Measurements from ENCODE around the gene DTX3L. TPM values are rescaled to one million over a fixed set of nuclear protein-coding genes. Genes with fewer than 3 reads are reported as not detected.
A peak's percentile ranks its signal among the peaks of the same experiment; 100 is the strongest.

The DTX3L gene
- total and polyA plus RNA-seq, 2 of the 13 experiments (the other 11 are each of a cell fraction or from before 2014, with no cell fraction given): 2.5 to 10.9 TPM

DNA sequence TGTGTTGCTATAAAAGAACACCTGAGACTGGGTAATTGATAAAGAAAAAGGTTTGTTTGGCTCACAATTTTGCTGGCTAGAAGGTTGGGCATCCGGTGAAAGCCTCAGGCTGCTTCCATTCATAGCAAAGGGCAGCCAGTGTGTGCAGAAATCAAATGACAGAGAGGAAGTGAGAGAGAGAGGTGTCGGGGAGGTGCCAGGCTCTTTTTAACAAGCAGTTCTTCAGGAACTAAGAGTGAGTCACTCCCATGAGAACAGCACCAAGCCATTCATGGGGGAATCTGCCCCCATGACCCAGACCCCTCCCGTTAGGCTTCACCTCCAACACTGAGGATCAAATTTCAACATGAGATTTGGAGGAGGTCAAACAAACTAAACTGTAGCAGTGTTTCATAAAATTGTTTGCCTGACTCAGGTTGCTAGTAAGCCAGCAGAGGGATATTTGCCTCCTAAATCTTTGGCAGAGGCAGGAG, 8.8 kb downstream of the DTX3L start (continued):
- TF ChIP-seq, protein P1, sequence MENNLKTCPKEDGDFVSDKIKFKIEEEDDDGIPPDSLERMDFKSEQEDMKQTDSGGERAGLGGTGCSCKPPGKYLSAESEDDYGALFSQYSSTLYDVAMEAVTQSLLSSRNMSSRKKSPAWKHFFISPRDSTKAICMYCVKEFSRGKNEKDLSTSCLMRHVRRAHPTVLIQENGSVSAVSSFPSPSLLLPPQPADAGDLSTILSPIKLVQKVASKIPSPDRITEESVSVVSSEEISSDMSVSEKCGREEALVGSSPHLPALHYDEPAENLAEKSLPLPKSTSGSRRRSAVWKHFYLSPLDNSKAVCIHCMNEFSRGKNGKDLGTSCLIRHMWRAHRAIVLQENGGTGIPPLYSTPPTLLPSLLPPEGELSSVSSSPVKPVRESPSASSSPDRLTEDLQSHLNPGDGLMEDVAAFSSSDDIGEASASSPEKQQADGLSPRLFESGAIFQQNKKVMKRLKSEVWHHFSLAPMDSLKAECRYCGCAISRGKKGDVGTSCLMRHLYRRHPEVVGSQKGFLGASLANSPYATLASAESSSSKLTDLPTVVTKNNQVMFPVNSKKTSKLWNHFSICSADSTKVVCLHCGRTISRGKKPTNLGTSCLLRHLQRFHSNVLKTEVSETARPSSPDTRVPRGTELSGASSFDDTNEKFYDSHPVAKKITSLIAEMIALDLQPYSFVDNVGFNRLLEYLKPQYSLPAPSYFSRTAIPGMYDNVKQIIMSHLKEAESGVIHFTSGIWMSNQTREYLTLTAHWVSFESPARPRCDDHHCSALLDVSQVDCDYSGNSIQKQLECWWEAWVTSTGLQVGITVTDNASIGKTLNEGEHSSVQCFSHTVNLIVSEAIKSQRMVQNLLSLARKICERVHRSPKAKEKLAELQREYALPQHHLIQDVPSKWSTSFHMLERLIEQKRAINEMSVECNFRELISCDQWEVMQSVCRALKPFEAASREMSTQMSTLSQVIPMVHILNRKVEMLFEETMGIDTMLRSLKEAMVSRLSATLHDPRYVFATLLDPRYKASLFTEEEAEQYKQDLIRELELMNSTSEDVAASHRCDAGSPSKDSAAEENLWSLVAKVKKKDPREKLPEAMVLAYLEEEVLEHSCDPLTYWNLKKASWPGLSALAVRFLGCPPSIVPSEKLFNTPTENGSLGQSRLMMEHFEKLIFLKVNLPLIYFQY (CRISPR knock-in tag; IDR thresholded peaks at IDR 0.05; ENCODE audit: borderline replicate concordance): no peak
- TF ChIP-seq SPEN (CRISPR knock-in tag; IDR thresholded peaks at IDR 0.05; ENCODE audit: low read depth) (0 out of 2 replicates have a peak, but pooled peaks have one; percentile 28), ATF7-NPFF (CRISPR knock-in tag; IDR thresholded peaks at IDR 0.05; ENCODE audit: low read depth) (no peak), CHD4 (IDR thresholded peaks at IDR 0.05; ENCODE audit: borderline replicate concordance, low read length) (no peak), SRY (CRISPR knock-in tag; IDR thresholded peaks at IDR 0.05) (no peak), ASH2L (IDR thresholded peaks at IDR 0.05; ENCODE audit: insufficient read length, low read depth, low read length) (no peak), XRCC5 (optimal IDR thresholded peaks at IDR 0.05; ENCODE audit: low read length) (no peak), ZNF589 (CRISPR knock-in tag; conservative IDR thresholded peaks at IDR 0.05) (no peak), ZNF558 (CRISPR knock-in tag; IDR thresholded peaks at IDR 0.05; ENCODE audit: borderline replicate concordance) (no peak), ZNF563 (CRISPR knock-in tag; IDR thresholded peaks at IDR 0.05) (no peak), ZNF30 (CRISPR knock-in tag; IDR thresholded peaks at IDR 0.05) (no peak), ZNF749 (CRISPR knock-in tag; IDR thresholded peaks at IDR 0.05; ENCODE audit: borderline replicate concordance) (no peak), ONECUT2 (CRISPR knock-in tag; IDR thresholded peaks at IDR 0.05) (no peak), TGIF2 (CRISPR knock-in tag; IDR thresholded peaks at IDR 0.05) (no peak), BRD4 (CRISPR knock-in tag; IDR thresholded peaks at IDR 0.05) (no peak), ZNF891 (CRISPR knock-in tag; IDR thresholded peaks at IDR 0.05) (no peak), AHR (CRISPR knock-in tag; IDR thresholded peaks at IDR 0.05) (no peak)
- TF ChIP-seq, protein P2, sequence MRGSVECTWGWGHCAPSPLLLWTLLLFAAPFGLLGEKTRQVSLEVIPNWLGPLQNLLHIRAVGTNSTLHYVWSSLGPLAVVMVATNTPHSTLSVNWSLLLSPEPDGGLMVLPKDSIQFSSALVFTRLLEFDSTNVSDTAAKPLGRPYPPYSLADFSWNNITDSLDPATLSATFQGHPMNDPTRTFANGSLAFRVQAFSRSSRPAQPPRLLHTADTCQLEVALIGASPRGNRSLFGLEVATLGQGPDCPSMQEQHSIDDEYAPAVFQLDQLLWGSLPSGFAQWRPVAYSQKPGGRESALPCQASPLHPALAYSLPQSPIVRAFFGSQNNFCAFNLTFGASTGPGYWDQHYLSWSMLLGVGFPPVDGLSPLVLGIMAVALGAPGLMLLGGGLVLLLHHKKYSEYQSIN (CRISPR knock-in tag; IDR thresholded peaks at IDR 0.05; ENCODE audit: borderline replicate concordance): no peak
- TF ChIP-seq, protein P3, sequence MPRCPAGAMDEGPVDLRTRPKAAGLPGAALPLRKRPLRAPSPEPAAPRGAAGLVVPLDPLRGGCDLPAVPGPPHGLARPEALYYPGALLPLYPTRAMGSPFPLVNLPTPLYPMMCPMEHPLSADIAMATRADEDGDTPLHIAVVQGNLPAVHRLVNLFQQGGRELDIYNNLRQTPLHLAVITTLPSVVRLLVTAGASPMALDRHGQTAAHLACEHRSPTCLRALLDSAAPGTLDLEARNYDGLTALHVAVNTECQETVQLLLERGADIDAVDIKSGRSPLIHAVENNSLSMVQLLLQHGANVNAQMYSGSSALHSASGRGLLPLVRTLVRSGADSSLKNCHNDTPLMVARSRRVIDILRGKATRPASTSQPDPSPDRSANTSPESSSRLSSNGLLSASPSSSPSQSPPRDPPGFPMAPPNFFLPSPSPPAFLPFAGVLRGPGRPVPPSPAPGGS (CRISPR knock-in tag; IDR thresholded peaks at IDR 0.05): no peak
- TF ChIP-seq, protein P4, sequence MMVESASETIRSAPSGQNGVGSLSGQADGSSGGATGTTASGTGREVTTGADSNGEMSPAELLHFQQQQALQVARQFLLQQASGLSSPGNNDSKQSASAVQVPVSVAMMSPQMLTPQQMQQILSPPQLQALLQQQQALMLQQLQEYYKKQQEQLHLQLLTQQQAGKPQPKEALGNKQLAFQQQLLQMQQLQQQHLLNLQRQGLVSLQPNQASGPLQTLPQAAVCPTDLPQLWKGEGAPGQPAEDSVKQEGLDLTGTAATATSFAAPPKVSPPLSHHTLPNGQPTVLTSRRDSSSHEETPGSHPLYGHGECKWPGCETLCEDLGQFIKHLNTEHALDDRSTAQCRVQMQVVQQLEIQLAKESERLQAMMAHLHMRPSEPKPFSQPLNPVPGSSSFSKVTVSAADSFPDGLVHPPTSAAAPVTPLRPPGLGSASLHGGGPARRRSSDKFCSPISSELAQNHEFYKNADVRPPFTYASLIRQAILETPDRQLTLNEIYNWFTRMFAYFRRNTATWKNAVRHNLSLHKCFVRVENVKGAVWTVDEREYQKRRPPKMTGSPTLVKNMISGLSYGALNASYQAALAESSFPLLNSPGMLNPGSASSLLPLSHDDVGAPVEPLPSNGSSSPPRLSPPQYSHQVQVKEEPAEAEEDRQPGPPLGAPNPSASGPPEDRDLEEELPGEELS (CRISPR knock-in tag; IDR thresholded peaks at IDR 0.05): peak; percentile 75

Data from HepG2 (cell line).